Fibroblast of the aortic adventitia (primary cell): Measurements from ENCODE around the gene NEDD4L. TPM values are rescaled to one million over a fixed set of nuclear protein-coding genes. Genes with fewer than 3 reads are reported as not detected.
"Not testable (repeated sequence)": the region's sequence is repeated elsewhere in the genome, so short reads cannot be mapped to it uniquely, and the experiment has no call there.

Experiments
- DNase-seq: peaks from one replicate; pipeline ENCODE4 v3.0.0-alpha.2; 2010; ENCODE audit warnings: low read depth
- H3K4me3 ChIP-seq: 2 replicates; pipeline ENCODE4 v1.5.1; 2011; ENCODE audit warnings: low read depth, mild to moderate bottlenecking, control low read depth, low read length, moderate library complexity
- total RNA-seq: library from RNA; depleted of rRNA; stranded (reverse); fragments of >200 nt; gene quantifications from 2 replicates; pipeline ENCODE4 v1.2.3, GENCODE V29; 2012; ENCODE audit warnings: low replicate concordance
- TF ChIP-seq, protein P1 (sequence below): IDR thresholded peaks from 2 replicates; pipeline ENCODE4 v1.5.1; 2011; ENCODE audit warnings: mild to moderate bottlenecking, low read length, control low read depth, inconsistent platforms; ENCODE audit not compliant: insufficient read depth

Gene NEDD4L
- total RNA-seq, 1 donor: 22.2 TPM

- no peak for DNase-seq
- H3K4me3 ChIP-seq: no peak overlapping the region
- TF ChIP-seq, protein P1, sequence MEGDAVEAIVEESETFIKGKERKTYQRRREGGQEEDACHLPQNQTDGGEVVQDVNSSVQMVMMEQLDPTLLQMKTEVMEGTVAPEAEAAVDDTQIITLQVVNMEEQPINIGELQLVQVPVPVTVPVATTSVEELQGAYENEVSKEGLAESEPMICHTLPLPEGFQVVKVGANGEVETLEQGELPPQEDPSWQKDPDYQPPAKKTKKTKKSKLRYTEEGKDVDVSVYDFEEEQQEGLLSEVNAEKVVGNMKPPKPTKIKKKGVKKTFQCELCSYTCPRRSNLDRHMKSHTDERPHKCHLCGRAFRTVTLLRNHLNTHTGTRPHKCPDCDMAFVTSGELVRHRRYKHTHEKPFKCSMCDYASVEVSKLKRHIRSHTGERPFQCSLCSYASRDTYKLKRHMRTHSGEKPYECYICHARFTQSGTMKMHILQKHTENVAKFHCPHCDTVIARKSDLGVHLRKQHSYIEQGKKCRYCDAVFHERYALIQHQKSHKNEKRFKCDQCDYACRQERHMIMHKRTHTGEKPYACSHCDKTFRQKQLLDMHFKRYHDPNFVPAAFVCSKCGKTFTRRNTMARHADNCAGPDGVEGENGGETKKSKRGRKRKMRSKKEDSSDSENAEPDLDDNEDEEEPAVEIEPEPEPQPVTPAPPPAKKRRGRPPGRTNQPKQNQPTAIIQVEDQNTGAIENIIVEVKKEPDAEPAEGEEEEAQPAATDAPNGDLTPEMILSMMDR: no peak
Observed at GRCh38 chr18:58163004-58163590, 119.1 kb downstream of the NEDD4L start.

- no peak overlapping the region for H3K4me3 ChIP-seq
- DNase-seq: no peak
- TF ChIP-seq, protein P1: no peak
Observed at GRCh38 chr18:58166278-58166844, 122.3 kb downstream of the NEDD4L start.

- DNase-seq: no peak
- TF ChIP-seq, protein P1: no peak
- no peak overlapping the region for H3K4me3 ChIP-seq
Observed at GRCh38 chr18:58167073-58167472, 123.0 kb downstream of the NEDD4L start.

- no peak for DNase-seq
- H3K4me3 ChIP-seq: no peak overlapping the region
- TF ChIP-seq, protein P1: no peak
Observed at GRCh38 chr18:58168221-58168620, 124.2 kb downstream of the NEDD4L start.

GRCh38 chr18:58168993-58169392 lies 125.0 kb downstream of the NEDD4L start:
- no peak overlapping the region for H3K4me3 ChIP-seq
- TF ChIP-seq, protein P1: no peak
- DNase-seq: no peak

GRCh38 chr18:58169472-58169871 lies 125.4 kb downstream of the NEDD4L start:
- H3K4me3 ChIP-seq: no peak overlapping the region
- DNase-seq: no peak
- TF ChIP-seq, protein P1: no peak

- H3K4me3 ChIP-seq, DNase-seq: not testable (repeated sequence)
Observed at GRCh38 chr18:58170036-58170435, 126.0 kb downstream of the NEDD4L start.
